Liver (tissue), 9 donors: ENCODE data around the gene GRM2. TPM values are rescaled to one million over a fixed set of nuclear protein-coding genes. Genes with fewer than 3 reads are reported as not detected.

Experiments used
- DNase-seq: peaks from one replicate; pipeline ENCODE4 v3.0.0-alpha.2; 2017; ENCODE audit warnings: low spot score
- H3K27ac ChIP-seq, 2 donors: one replicate each; pipeline ENCODE4 v1.7.0; 2013; ENCODE audit warnings: inconsistent platforms in 2 of 2, low read length in 2 of 2, control low read depth in 1 of 2, low read depth in 1 of 2, mild to moderate bottlenecking in 1 of 2
- H3K27me3 ChIP-seq, 4 donors: one replicate each; pipeline versions ENCODE4 v1.6.1 to v1.7.0; 2013; ENCODE audit warnings: low read length in 3 of 4, inconsistent platforms in 1 of 4, mild to moderate bottlenecking in 1 of 4, moderate library complexity in 1 of 4; ENCODE audit not compliant: control insufficient read depth in 4 of 4, insufficient read depth in 4 of 4
- H3K36me3 ChIP-seq, 4 donors: one replicate each; pipeline versions ENCODE4 v1.6.1 to v1.7.0; 2013; ENCODE audit warnings: low read length in 3 of 4, mild to moderate bottlenecking in 3 of 4, low read depth in 1 of 4, moderate library complexity in 1 of 4; ENCODE audit not compliant: control insufficient read depth in 4 of 4, insufficient read depth in 3 of 4
- H3K4me1 ChIP-seq, 4 donors: one replicate each; pipeline versions ENCODE4 v1.6.1 to v1.7.0; 2013; ENCODE audit warnings: low read length in 3 of 4, mild to moderate bottlenecking in 3 of 4, moderate library complexity in 1 of 4; ENCODE audit not compliant: control insufficient read depth in 4 of 4, insufficient read depth in 4 of 4
- H3K4me3 ChIP-seq, 3 donors: one replicate each; pipeline versions ENCODE4 v1.6.1 to v1.7.0; 2013; ENCODE audit warnings: low read length in 3 of 3, control low read depth in 1 of 3, low read depth in 1 of 3, mild to moderate bottlenecking in 1 of 3
- H3K9ac ChIP-seq, 2 donors: one replicate each; pipeline ENCODE4 v1.7.0; 2013; ENCODE audit warnings: low read length in 2 of 2, mild to moderate bottlenecking in 2 of 2, moderate library complexity in 2 of 2, control low read depth in 1 of 2, low read depth in 1 of 2
- H3K9me3 ChIP-seq, 4 donors: one replicate each; pipeline versions ENCODE4 v1.6.1 to v1.7.0; 2013; ENCODE audit warnings: low read length in 3 of 4; ENCODE audit not compliant: control insufficient read depth in 4 of 4
- ATF3 ChIP-seq: IDR thresholded peaks from 2 replicates; pipeline ENCODE4 v1.6.1; 2016; ENCODE audit warnings: antibody characterized with exemption
- CTCF ChIP-seq: fragments of 150-350 bp; IDR thresholded peaks from 2 replicates; pipeline ENCODE4 v1.5.1; 2017; ENCODE audit warnings: improper control_type of control experiment, low read depth, low read length; ENCODE audit not compliant: missing input control
- EGR1 ChIP-seq, 2 donors: IDR thresholded peaks; 2 replicates each; pipeline ENCODE4 v1.6.1; 2016 to 2018; ENCODE audit warnings: antibody characterized with exemption in 2 of 2, low read depth in 2 of 2
- FOXA1 ChIP-seq: IDR thresholded peaks from 2 replicates; pipeline ENCODE4 v1.6.1; 2016; ENCODE audit warnings: antibody characterized with exemption
- FOXA2 ChIP-seq: IDR thresholded peaks from 2 replicates; pipeline ENCODE4 v1.6.1; 2016; ENCODE audit warnings: antibody characterized with exemption
- GABPA ChIP-seq, 2 donors: IDR thresholded peaks in 1 of 2; conservative IDR thresholded peaks in 1 of 2; 2 replicates each; pipeline ENCODE4 v1.6.1; 2016; ENCODE audit warnings: antibody characterized with exemption in 2 of 2, mild to moderate bottlenecking in 1 of 2, moderate library complexity in 1 of 2
- HNF4A ChIP-seq, 2 donors: conservative IDR thresholded peaks; 2 replicates each; pipeline ENCODE4 v1.6.1; 2016; ENCODE audit warnings: antibody characterized with exemption in 2 of 2, mild to moderate bottlenecking in 2 of 2
- HNF4G ChIP-seq: IDR thresholded peaks from 2 replicates; pipeline ENCODE4 v1.6.1; 2016; ENCODE audit warnings: antibody characterized with exemption
- JUND ChIP-seq, 2 donors: IDR thresholded peaks; 2 replicates each; pipeline ENCODE4 v1.6.1; 2016; ENCODE audit warnings: antibody characterized with exemption in 2 of 2
- MAX ChIP-seq: IDR thresholded peaks from 2 replicates; pipeline ENCODE4 v1.6.1; 2016; ENCODE audit warnings: antibody characterized with exemption
- NR2F2 ChIP-seq: IDR thresholded peaks from 2 replicates; pipeline ENCODE4 v1.6.1; 2016; ENCODE audit warnings: antibody characterized with exemption
- RAD21 ChIP-seq, 2 donors: IDR thresholded peaks; 2 replicates each; pipeline ENCODE4 v1.6.1; 2016; ENCODE audit warnings: antibody characterized with exemption in 2 of 2, mild to moderate bottlenecking in 2 of 2
- REST ChIP-seq: IDR thresholded peaks from 2 replicates; pipeline ENCODE4 v1.6.1; 2016; ENCODE audit warnings: antibody characterized with exemption, mild to moderate bottlenecking
- RXRA ChIP-seq, 2 donors: IDR thresholded peaks; 2 replicates each; pipeline ENCODE4 v1.6.1; 2017 to 2018; ENCODE audit warnings: antibody characterized with exemption in 2 of 2, mild to moderate bottlenecking in 1 of 2
- SP1 ChIP-seq: IDR thresholded peaks from 2 replicates; pipeline ENCODE4 v1.6.1; 2018; ENCODE audit warnings: antibody characterized with exemption, mild to moderate bottlenecking
- TAF1 ChIP-seq: conservative IDR thresholded peaks from 2 replicates; pipeline ENCODE4 v1.6.1; 2016; ENCODE audit warnings: antibody characterized with exemption, mild to moderate bottlenecking
- YY1 ChIP-seq: IDR thresholded peaks from 2 replicates; pipeline ENCODE4 v1.6.1; 2016; ENCODE audit warnings: antibody characterized with exemption, mild to moderate bottlenecking
- ZBTB33 ChIP-seq: IDR thresholded peaks from 2 replicates; pipeline ENCODE4 v1.6.1; 2016; ENCODE audit warnings: antibody characterized with exemption
- WGBS: extraction: QIAGEN DNeasy Blood & Tissue Kit; methylation state at CpG from one replicate; pipeline ENCODE4 v1.1.7; 2013; 5-methylcytosine and 5-hydroxymethylcytosine counted together
- polyA plus RNA-seq, 2 donors: library from polyadenylated mRNA; stranded (reverse) in 1 of 2; unstranded in 1 of 2; fragments of 200-250 nt in 1 of 2; fragments of >200 nt in 1 of 2; fragmentation: Nextera tagmentation in 1 of 2; extraction: Ambion mirVana in 1 of 2; gene quantifications; one replicate each; pipeline versions ENCODE4 v1.2.1 to v1.2.3, GENCODE V29; 2013 to 2015
- total RNA-seq, 2 donors: library from RNA; depleted of rRNA; stranded (reverse); fragments of >200 nt; gene quantifications; one replicate each; pipeline ENCODE4 v1.2.3, GENCODE V29; 2014
- donor health status: healthy.
- donor health status: healthy.
- donor health status: healthy.
- donor health status: healthy.
- donor health status: healthy.

Gene GRM2
- total and polyA plus RNA-seq, 4 donors: 0.02 to 0.08 TPM; not detected in 2

- Histone ChIP-seq H3K36me3 (peaks cover 0 to 22% (median 2%) of the 10 kb centered on the region in 4 donors), H3K4me3 (no peak overlapping the region), H3K4me1 (peaks cover 0 to 32% (median 28%) of the 10 kb centered on the region in 4 donors), H3K27ac (no peak overlapping the region), H3K9ac (no peak overlapping the region), H3K9me3 (no peaks in the 10 kb centered on the region), H3K27me3 (no peaks in the 10 kb centered on the region)
- TF ChIP-seq ATF3: no peak
- no peak for TF ChIP-seq HNF4A (conservative IDR thresholded peaks at IDR 0.05)
- no peak for TF ChIP-seq MAX
- TF ChIP-seq EGR1 (IDR thresholded peaks at IDR 0.05; ENCODE audit: low read depth in 2 of 2): no peak
- TF ChIP-seq NR2F2: no peak
- WGBS: 94% methylated on average over 3 of the region's 3 CpGs
- DNase-seq: no peak
Measured at GRCh38 chr3:51676102-51676640, 30.7 kb upstream of the GRM2 start.

- no peak for DNase-seq
- 92% methylated on average over 3 of the region's 3 CpGs for WGBS
- H3K27me3 ChIP-seq: no peaks in the 10 kb centered on the region
- no peaks in the 10 kb centered on the region for H3K9me3 ChIP-seq
- H3K4me1 ChIP-seq: peaks cover 2 to 35% (median 32%) of the 10 kb centered on the region in 4 donors
- H3K36me3 ChIP-seq: peaks cover 0 to 22% (median 2%) of the 10 kb centered on the region in 4 donors
- H3K27ac ChIP-seq: no peak overlapping the region
- TF ChIP-seq GABPA (IDR thresholded peaks at IDR 0.05 in 1 of 2, conservative IDR thresholded peaks at IDR 0.05 in 1 of 2): no peak
- no peak overlapping the region for H3K4me3 ChIP-seq
- no peak overlapping the region for H3K9ac ChIP-seq
Measured at GRCh38 chr3:51677358-51677757, 29.5 kb upstream of the GRM2 start.

- peaks cover 0 to 22% (median 2%) of the 10 kb centered on the region in 4 donors for H3K36me3 ChIP-seq
Measured at GRCh38 chr3:51678186-51678585, 28.7 kb upstream of the GRM2 start.

More at GRCh38 chr3:51678186-51678585, 28.7 kb upstream of the GRM2 start:
- 92% methylated on average over 1 of the region's 1 CpG for WGBS
- H3K4me1 ChIP-seq: peaks cover 2 to 27% (median 24%) of the 10 kb centered on the region in 4 donors
- no peaks in the 10 kb centered on the region for H3K9me3 ChIP-seq
- H3K27ac ChIP-seq: no peak overlapping the region
- no peak overlapping the region for H3K9ac ChIP-seq
- H3K27me3 ChIP-seq: no peaks in the 10 kb centered on the region
- DNase-seq: no peak
- no peak overlapping the region for H3K4me3 ChIP-seq
- no peak for TF ChIP-seq EGR1 (IDR thresholded peaks at IDR 0.05; ENCODE audit: low read depth in 2 of 2)
- no peak for TF ChIP-seq MAX
- TF ChIP-seq GABPA (IDR thresholded peaks at IDR 0.05 in 1 of 2, conservative IDR thresholded peaks at IDR 0.05 in 1 of 2): no peak
- TF ChIP-seq FOXA1: no peak
- no peak for TF ChIP-seq YY1
- no peak for TF ChIP-seq JUND (IDR thresholded peaks at IDR 0.05)
- TF ChIP-seq RXRA (IDR thresholded peaks at IDR 0.05): no peak
- TF ChIP-seq RAD21 (IDR thresholded peaks at IDR 0.05): no peak
- TF ChIP-seq NR2F2: no peak
- TF ChIP-seq TAF1: no peak
- TF ChIP-seq HNF4A (conservative IDR thresholded peaks at IDR 0.05): no peak
- TF ChIP-seq ZBTB33: no peak
- TF ChIP-seq HNF4G: no peak
- no peak for TF ChIP-seq REST
- TF ChIP-seq FOXA2: no peak
- TF ChIP-seq ATF3: no peak
- no peak for TF ChIP-seq CTCF
- no peak for TF ChIP-seq SP1
